ENCODE data around the gene PNPLA6.

DNA sequence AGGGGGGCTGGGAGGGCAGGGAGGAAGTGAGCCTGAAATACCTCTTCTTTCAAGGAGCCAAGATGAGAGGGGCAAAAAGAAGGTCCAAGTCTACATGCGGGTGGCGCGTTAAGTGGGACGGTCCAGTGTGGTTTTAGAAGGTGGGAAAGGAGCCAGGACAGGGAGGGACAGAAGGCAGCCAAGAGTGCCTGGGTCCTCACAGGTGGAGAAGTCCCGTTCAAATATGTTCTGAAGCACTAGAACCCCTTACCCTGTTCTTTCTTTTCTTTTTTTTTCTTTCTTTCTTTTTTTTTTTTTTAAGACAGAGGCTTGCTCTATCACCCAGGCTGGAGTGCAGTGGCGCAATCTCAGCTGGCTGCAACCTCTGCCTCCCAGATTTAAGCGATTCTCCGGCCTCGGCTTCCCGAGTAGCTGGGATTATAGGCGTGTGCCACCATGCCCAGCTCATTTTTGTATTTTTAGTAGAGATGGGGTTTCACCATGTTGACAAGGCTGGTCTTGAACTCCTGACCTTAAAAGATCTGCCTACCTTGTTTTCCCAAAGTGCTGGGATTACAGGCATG, 67.5 kb downstream of the PNPLA6 start:
- TF ChIP-seq, protein P1, sequence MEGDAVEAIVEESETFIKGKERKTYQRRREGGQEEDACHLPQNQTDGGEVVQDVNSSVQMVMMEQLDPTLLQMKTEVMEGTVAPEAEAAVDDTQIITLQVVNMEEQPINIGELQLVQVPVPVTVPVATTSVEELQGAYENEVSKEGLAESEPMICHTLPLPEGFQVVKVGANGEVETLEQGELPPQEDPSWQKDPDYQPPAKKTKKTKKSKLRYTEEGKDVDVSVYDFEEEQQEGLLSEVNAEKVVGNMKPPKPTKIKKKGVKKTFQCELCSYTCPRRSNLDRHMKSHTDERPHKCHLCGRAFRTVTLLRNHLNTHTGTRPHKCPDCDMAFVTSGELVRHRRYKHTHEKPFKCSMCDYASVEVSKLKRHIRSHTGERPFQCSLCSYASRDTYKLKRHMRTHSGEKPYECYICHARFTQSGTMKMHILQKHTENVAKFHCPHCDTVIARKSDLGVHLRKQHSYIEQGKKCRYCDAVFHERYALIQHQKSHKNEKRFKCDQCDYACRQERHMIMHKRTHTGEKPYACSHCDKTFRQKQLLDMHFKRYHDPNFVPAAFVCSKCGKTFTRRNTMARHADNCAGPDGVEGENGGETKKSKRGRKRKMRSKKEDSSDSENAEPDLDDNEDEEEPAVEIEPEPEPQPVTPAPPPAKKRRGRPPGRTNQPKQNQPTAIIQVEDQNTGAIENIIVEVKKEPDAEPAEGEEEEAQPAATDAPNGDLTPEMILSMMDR (IDR thresholded peaks at IDR 0.05; ENCODE audit: control extremely low read depth in 1 of 3, insufficient read depth in 1 of 3, low read depth in 1 of 3, low read length in 3 of 3) = no peak
- TF ChIP-seq KDM5A (IDR thresholded peaks at IDR 0.05; ENCODE audit: low read length) = no peak

All from H1 (cell line).